ENCODE results near the gene CCDC9. TPM values are rescaled to one million over a fixed set of nuclear protein-coding genes. Genes with fewer than 3 reads are reported as not detected.

Gene CCDC9
- total and polyA plus RNA-seq, 2 of the 13 experiments (the other 11 are each of a cell fraction or from before 2014, with no cell fraction given), result 2.9 to 6.3 TPM

- TF ChIP-seq KAT7 (CRISPR knock-in tag; IDR thresholded peaks at IDR 0.05; ENCODE audit: borderline replicate concordance) (no peak), MEIS1 (CRISPR knock-in tag; IDR thresholded peaks at IDR 0.05; ENCODE audit: borderline replicate concordance) (0 out of 2 replicates have a peak, but pooled peaks have one; percentile 41), ZXDC (CRISPR knock-in tag; IDR thresholded peaks at IDR 0.05) (no peak), PHF20 (CRISPR knock-in tag; IDR thresholded peaks at IDR 0.05) (0 out of 2 replicates have a peak, but pooled peaks have one; percentile 4), TRAFD1 (CRISPR knock-in tag; IDR thresholded peaks at IDR 0.05; ENCODE audit: borderline replicate concordance) (0 out of 2 replicates have a peak, but pooled peaks have one; percentile 38), PPARG (CRISPR knock-in tag; conservative IDR thresholded peaks at IDR 0.05) (no peak), AKNA (CRISPR knock-in tag; IDR thresholded peaks at IDR 0.05; ENCODE audit: borderline replicate concordance) (peak; percentile 26; the same call in 1 of the 2 replicates), PHF8 (CRISPR knock-in tag; IDR thresholded peaks at IDR 0.05) (peak; percentile 41; the same call in 1 of the 2 replicates), SNAI1 (CRISPR knock-in tag; IDR thresholded peaks at IDR 0.05; ENCODE audit: borderline replicate concordance) (0 out of 2 replicates have a peak, but pooled peaks have one; percentile 56), RBAK (CRISPR knock-in tag; IDR thresholded peaks at IDR 0.05) (no peak), ZNF737 (CRISPR knock-in tag; IDR thresholded peaks at IDR 0.05; ENCODE audit: borderline replicate concordance) (no peak), TGIF2 (CRISPR knock-in tag; IDR thresholded peaks at IDR 0.05) (no peak), FOSL1 (CRISPR knock-in tag; IDR thresholded peaks at IDR 0.05; ENCODE audit: borderline replicate concordance) (no peak), ARID3A (IDR thresholded peaks at IDR 0.05; ENCODE audit: low read depth, low read length) (no peak; the same call in 1 of the 2 replicates), SP5 (CRISPR knock-in tag; IDR thresholded peaks at IDR 0.05; ENCODE audit: borderline replicate concordance, low read depth) (peak; percentile 24; the same call in 1 of the 2 replicates), ZIK1 (CRISPR knock-in tag; IDR thresholded peaks at IDR 0.05; ENCODE audit: borderline replicate concordance, low read depth) (no peak), HNRNPUL1 (IDR thresholded peaks at IDR 0.05; ENCODE audit: low read depth, low read length) (no peak)
These were observed 1.3 kb downstream of the CCDC9 start (continued) for GRCh38 chr19:47257411-47258169.
